ENCODE data around the gene ADGRF3. TPM values are rescaled to one million over a fixed set of nuclear protein-coding genes. Genes with fewer than 3 reads are reported as not detected.
"Not testable (repeated sequence)": the region's sequence is repeated elsewhere in the genome, so short reads cannot be mapped to it uniquely, and the experiment has no call there.

Gene ADGRF3
- total and polyA plus RNA-seq, 2 of the 8 experiments (the other 6 are each of a cell fraction or from before 2014, with no cell fraction given): 0.54 to 0.69 TPM

- not testable (repeated sequence) for H4K5ac ChIP-seq (ENCODE audit: insufficient read length, low read depth, low read length); H3K4me2 ChIP-seq (ENCODE audit: insufficient read depth in 1 of 2, low read depth in 2 of 2, low read length in 2 of 2); FAIRE-seq; H2BK5ac ChIP-seq (ENCODE audit: low read depth, low read length); H3K27ac ChIP-seq (ENCODE audit: low read depth, low read length); DNase-seq (ENCODE audit: low read depth in 1 of 2, low spot score in 2 of 2); H2BK15ac ChIP-seq (ENCODE audit: low read length); H3K4ac ChIP-seq (replicated peaks; ENCODE audit: insufficient read length, low read depth, low read length); H3K4me3 ChIP-seq (ENCODE audit: extremely low read depth in 1 of 4, insufficient read depth in 2 of 4, low read depth in 3 of 4, low read length in 4 of 4); H3K18ac ChIP-seq (ENCODE audit: extremely low read depth, low read length); H3K14ac ChIP-seq (ENCODE audit: insufficient read length); H3K79me2 ChIP-seq (ENCODE audit: control insufficient read depth in 1 of 2, insufficient read depth in 2 of 2, low read length in 2 of 2); H3K9me3 ChIP-seq (ENCODE audit: insufficient read depth in 2 of 2, low read depth in 1 of 2, low read length in 1 of 2); H2BK120ac ChIP-seq (replicated peaks; ENCODE audit: low read depth, low read length); H3K23ac ChIP-seq (ENCODE audit: insufficient read length); H2AK5ac ChIP-seq (ENCODE audit: low read depth, low read length); H4K91ac ChIP-seq (replicated peaks; ENCODE audit: insufficient read length, low read length); H3K4me1 ChIP-seq (replicated peaks in 1 of 4; ENCODE audit: control insufficient read depth in 3 of 4, insufficient read depth in 4 of 4, low read length in 3 of 4); H3K23me2 ChIP-seq (ENCODE audit: low read depth, low read length); H3K9ac ChIP-seq (replicated peaks in 1 of 4; ENCODE audit: extremely low read depth in 1 of 4, low read depth in 3 of 4, low read length in 3 of 4); H2BK20ac ChIP-seq (ENCODE audit: low read length); H3K36me3 ChIP-seq (ENCODE audit: control insufficient read depth in 2 of 4, insufficient read depth in 4 of 4, low read length in 3 of 4); H2AFZ ChIP-seq (ENCODE audit: low read length); H3K27me3 ChIP-seq (replicated peaks in 1 of 4; ENCODE audit: control insufficient read depth in 3 of 4, extremely low read depth in 1 of 4, insufficient read depth in 3 of 4, low read length in 3 of 4); H4K8ac ChIP-seq (ENCODE audit: extremely low read depth, insufficient read depth, low read length); H3K79me1 ChIP-seq (ENCODE audit: low read depth, low read length); H2BK12ac ChIP-seq (ENCODE audit: low read depth, low read length); H4K20me1 ChIP-seq (replicated peaks in 1 of 2; ENCODE audit: control insufficient read depth in 1 of 2, insufficient read depth in 2 of 2, low read length in 2 of 2); H3K56ac ChIP-seq (replicated peaks; ENCODE audit: insufficient read length, low read depth, low read length)
- POLR2A ChIA-PET (ENCODE audit: partially characterized antibody): interaction anchor here (1.1 kb wide), 1 partner anchor 23 kb away, joined by 3 read pairs; no protein-coding TSS in a partner anchor
- CTCF ChIA-PET (ENCODE audit: partially characterized antibody): interaction anchor here (1.5 to 1.9 kb wide), 2 partner anchors 9 to 10 kb away, joined by 3 to 4 read pairs; no protein-coding TSS in a partner anchor
Observed at GRCh38 chr2:26324479-26324878, 22.1 kb downstream of the ADGRF3 start.
